ENCODE results near the gene NEK8. TPM values are rescaled to one million over a fixed set of nuclear protein-coding genes. Genes with fewer than 3 reads are reported as not detected.

Gene NEK8
- total RNA-seq, 1 experiment from 2014 or later: 10.8 TPM

DNA sequence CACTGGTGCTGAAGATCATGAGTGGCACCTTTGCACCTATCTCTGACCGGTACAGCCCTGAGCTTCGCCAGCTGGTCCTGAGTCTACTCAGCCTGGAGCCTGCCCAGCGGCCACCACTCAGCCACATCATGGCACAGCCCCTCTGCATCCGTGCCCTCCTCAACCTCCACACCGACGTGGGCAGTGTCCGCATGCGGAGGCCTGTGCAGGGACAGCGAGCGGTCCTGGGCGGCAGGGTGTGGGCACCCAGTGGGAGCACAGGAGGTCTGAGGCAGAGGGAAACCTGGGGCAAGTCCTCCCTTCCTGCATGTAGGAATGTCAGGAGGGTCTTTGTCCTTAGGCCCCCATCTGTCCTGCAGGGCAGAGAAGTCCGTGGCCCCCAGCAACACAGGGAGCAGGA lies 8.7 kb downstream of the NEK8 start:
- BruUV-seq (replicated peaks): no TSS peak
- no peaks in the 10 kb centered on the region for H3K27me3 Mint-ChIP-seq (ENCODE audit: unreplicated experiment)
- H3K9me3 Mint-ChIP-seq (ENCODE audit: low read depth, unreplicated experiment): no peaks in the 10 kb centered on the region
- H3K36me3 Mint-ChIP-seq (ENCODE audit: insufficient read depth, unreplicated experiment): peaks cover 23% of the 10 kb centered on the region
- H3K27ac Mint-ChIP-seq (ENCODE audit: unreplicated experiment): no peak overlapping the region
- H3K4me3 Mint-ChIP-seq (ENCODE audit: low read depth, unreplicated experiment): no peak overlapping the region
- CTCF ChIA-PET: no interaction called here
- TF ChIP-seq, protein P1, sequence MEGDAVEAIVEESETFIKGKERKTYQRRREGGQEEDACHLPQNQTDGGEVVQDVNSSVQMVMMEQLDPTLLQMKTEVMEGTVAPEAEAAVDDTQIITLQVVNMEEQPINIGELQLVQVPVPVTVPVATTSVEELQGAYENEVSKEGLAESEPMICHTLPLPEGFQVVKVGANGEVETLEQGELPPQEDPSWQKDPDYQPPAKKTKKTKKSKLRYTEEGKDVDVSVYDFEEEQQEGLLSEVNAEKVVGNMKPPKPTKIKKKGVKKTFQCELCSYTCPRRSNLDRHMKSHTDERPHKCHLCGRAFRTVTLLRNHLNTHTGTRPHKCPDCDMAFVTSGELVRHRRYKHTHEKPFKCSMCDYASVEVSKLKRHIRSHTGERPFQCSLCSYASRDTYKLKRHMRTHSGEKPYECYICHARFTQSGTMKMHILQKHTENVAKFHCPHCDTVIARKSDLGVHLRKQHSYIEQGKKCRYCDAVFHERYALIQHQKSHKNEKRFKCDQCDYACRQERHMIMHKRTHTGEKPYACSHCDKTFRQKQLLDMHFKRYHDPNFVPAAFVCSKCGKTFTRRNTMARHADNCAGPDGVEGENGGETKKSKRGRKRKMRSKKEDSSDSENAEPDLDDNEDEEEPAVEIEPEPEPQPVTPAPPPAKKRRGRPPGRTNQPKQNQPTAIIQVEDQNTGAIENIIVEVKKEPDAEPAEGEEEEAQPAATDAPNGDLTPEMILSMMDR (IDR thresholded peaks at IDR 0.05; ENCODE audit: unreplicated experiment): no peak
- no peak for DNase-seq
- intact Hi-C loops (cut with micrococcal nuclease; ENCODE audit: unreplicated experiment): no loop called here
- H3K4me1 Mint-ChIP-seq (ENCODE audit: low read depth, unreplicated experiment): peaks cover 21% of the 10 kb centered on the region

DNA sequence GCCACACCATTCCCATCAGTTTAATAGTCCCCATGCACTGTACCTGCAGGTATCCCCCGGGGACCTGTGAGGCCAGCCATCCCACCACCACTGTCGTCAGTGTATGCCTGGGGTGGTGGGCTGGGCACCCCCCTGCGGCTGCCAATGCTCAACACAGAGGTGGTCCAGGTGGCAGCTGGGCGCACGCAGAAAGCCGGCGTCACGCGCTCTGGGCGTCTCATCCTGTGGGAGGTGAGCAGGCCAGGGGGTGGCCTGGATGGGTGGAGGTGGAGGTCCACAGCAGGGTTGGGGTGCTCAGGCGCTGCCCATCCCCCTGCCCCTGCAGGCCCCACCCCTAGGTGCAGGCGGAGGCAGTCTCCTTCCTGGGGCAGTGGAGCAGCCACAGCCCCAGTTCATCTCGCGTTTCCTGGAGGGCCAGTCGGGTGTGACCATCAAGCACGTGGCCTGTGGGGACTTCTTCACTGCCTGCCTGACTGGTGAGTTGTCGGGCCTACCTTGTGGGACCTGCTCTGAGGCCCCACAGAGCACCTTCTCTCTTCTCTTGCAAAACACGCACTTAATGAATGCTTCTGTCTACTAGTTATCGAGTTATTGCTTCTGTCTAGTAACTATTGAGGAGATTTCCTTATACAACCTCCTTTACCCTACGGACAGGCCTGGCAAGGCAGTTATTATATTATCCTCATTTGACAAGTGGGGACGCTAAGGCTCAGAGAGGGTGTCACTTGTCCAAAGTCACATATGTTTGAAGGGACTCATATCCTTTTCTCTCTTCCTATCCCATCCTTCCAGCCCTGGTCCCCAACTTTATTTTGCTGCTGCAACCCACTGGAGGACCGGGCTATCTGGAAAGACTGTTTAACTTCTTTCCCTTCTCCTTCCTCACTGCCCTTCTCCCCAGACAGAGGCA lies 9.4 kb downstream of the NEK8 start:
- Mint-ChIP-seq H3K4me1 (ENCODE audit: low read depth, unreplicated experiment) (peaks cover 23% of the 10 kb centered on the region), H3K4me3 (ENCODE audit: low read depth, unreplicated experiment) (no peak overlapping the region), H3K27ac (ENCODE audit: unreplicated experiment) (no peak overlapping the region), H3K27me3 (ENCODE audit: unreplicated experiment) (no peaks in the 10 kb centered on the region), H3K36me3 (ENCODE audit: insufficient read depth, unreplicated experiment) (peaks cover 30% of the 10 kb centered on the region), H3K9me3 (ENCODE audit: low read depth, unreplicated experiment) (no peaks in the 10 kb centered on the region)
- CTCF ChIA-PET: interaction anchor here (0.6 kb wide), 1 partner anchor 149 kb away, joined by 9 read pairs; no protein-coding TSS in a partner anchor
- no TSS peak for BruUV-seq (replicated peaks)
- DNase-seq: no peak
- intact Hi-C loops (cut with micrococcal nuclease; ENCODE audit: unreplicated experiment): no loop called here
- TF ChIP-seq, protein P1 (IDR thresholded peaks at IDR 0.05; ENCODE audit: unreplicated experiment): no peak

DNA sequence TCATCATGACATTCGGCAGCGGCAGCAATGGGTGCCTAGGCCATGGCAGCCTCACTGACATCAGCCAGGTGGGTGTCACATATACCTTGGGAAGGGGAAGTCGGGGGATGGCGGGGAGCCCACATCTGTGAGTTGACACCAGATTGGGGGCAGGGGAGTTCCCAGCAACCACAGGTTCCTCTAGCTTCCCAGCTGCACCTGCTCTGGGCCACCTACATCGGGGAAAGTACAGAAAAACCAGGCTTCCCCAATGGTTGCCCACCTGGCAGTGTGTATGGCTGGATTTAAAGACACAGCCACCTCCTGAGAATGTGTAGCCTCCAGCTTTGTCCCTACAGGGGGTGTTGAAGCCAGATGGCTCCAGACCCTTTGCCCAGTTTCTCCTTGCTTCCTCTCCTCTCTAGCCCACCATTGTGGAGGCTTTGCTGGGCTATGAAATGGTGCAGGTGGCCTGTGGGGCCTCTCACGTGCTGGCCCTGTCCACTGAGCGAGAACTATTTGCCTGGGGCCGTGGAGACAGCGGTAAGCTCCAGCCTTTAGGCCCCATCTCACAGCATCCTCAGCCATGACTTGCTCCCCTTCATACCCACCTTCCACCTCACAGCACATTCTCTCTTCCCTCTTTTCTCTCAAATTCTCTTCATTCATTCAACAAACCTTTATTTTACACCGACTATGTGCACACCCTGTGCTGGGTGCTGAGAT lies 10.2 kb downstream of the NEK8 start:
- Mint-ChIP-seq H3K27me3 (ENCODE audit: unreplicated experiment) (no peaks in the 10 kb centered on the region), H3K9me3 (ENCODE audit: low read depth, unreplicated experiment) (no peaks in the 10 kb centered on the region), H3K4me3 (ENCODE audit: low read depth, unreplicated experiment) (no peak overlapping the region), H3K4me1 (ENCODE audit: low read depth, unreplicated experiment) (peaks cover 18% of the 10 kb centered on the region), H3K27ac (ENCODE audit: unreplicated experiment) (no peak overlapping the region), H3K36me3 (ENCODE audit: insufficient read depth, unreplicated experiment) (peaks cover 38% of the 10 kb centered on the region)
- TF ChIP-seq, protein P1 (IDR thresholded peaks at IDR 0.05; ENCODE audit: unreplicated experiment): no peak
- intact Hi-C loops (cut with micrococcal nuclease; ENCODE audit: unreplicated experiment): no loop called here
- CTCF ChIA-PET: interaction anchor here (0.6 kb wide), 1 partner anchor 148 kb away, joined by 9 read pairs; no protein-coding TSS in a partner anchor
- DNase-seq: no peak
- no TSS peak for BruUV-seq (replicated peaks)

DNA sequence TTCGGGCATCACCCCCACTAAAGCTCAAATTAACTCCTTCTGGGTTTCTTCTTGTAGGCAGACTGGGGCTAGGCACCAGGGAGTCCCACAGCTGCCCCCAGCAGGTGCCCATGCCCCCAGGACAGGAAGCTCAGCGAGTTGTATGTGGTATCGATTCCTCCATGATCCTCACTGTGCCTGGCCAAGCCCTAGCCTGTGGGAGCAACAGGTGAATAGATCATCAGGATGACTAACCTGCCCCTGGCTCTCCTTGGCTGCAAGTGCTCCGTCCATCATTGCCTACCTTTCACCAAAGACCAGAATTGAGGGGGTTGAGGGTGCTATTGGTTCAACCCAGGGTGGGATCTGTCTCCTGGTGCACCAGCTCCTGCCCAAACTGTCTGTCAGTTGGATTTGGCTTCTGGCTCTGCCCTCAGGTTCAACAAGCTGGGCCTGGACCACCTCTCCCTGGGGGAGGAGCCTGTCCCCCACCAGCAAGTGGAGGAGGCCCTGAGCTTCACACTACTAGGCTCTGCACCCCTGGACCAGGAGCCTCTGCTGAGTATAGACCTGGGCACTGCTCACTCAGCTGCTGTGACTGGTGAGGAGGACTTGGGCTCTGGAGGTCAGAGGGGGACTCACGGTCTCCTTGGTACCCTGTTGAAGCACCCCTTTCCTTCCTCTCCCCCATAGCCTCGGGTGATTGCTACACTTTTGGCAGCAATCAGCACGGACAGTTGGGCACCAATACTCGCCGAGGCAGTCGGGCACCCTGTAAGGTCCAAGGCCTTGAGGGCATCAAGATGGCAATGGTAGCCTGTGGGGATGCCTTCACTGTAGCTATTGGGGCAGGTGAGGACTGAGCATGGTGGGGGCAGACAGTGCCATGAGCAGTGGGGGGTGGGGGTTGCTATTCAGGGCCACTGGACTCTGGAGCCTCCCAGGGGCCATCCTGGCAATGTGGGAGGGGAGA lies 12.1 kb downstream of the NEK8 start:
- peaks cover 16% of the 10 kb centered on the region for H3K4me1 Mint-ChIP-seq (ENCODE audit: low read depth, unreplicated experiment)
- no peaks in the 10 kb centered on the region for H3K27me3 Mint-ChIP-seq (ENCODE audit: unreplicated experiment)
- CTCF ChIA-PET: no interaction called here
- no peak overlapping the region for H3K4me3 Mint-ChIP-seq (ENCODE audit: low read depth, unreplicated experiment)
- H3K9me3 Mint-ChIP-seq (ENCODE audit: low read depth, unreplicated experiment): no peaks in the 10 kb centered on the region
- DNase-seq: no peak
- no peak overlapping the region for H3K27ac Mint-ChIP-seq (ENCODE audit: unreplicated experiment)
- BruUV-seq (replicated peaks): no TSS peak
- H3K36me3 Mint-ChIP-seq (ENCODE audit: insufficient read depth, unreplicated experiment): peaks cover 57% of the 10 kb centered on the region
- intact Hi-C loops (cut with micrococcal nuclease; ENCODE audit: unreplicated experiment): no loop called here
- TF ChIP-seq, protein P1 (IDR thresholded peaks at IDR 0.05; ENCODE audit: unreplicated experiment): no peak
